Kidney (tissue), 14 donors: ENCODE data around the gene MED25. TPM values are rescaled to one million over a fixed set of nuclear protein-coding genes. Genes with fewer than 3 reads are reported as not detected.

Experiments
- DNase-seq, 5 donors: peaks; one replicate each; pipeline ENCODE4 v3.0.0-alpha.2; 2013 to 2020
- FAIRE-seq: peaks from 2 replicates; lab custom pipeline; 2012; peaks lifted over from hg19 to GRCh38; lab: Jason Lieb, UNC
- H3K27ac ChIP-seq, 2 donors: one replicate each; pipeline ENCODE4 v1.7.0; 2013; ENCODE audit warnings: low read depth in 2 of 2, low read length in 2 of 2, inconsistent platforms in 1 of 2
- H3K27me3 ChIP-seq: one replicate; pipeline ENCODE4 v1.7.1; 2013; ENCODE audit warnings: low read length, inconsistent platforms; ENCODE audit not compliant: control insufficient read depth, insufficient read depth
- H3K36me3 ChIP-seq, 3 donors: one replicate each; pipeline versions ENCODE4 v1.7.0 to v1.7.1; 2013; ENCODE audit warnings: low read length in 3 of 3, control low read depth in 1 of 3, inconsistent platforms in 1 of 3; ENCODE audit not compliant: insufficient read depth in 3 of 3, control insufficient read depth in 2 of 3
- H3K4me1 ChIP-seq, 3 donors: one replicate each; pipeline versions ENCODE4 v1.7.0 to v1.7.1; 2013; ENCODE audit warnings: low read length in 3 of 3, inconsistent platforms in 1 of 3, low read depth in 1 of 3; ENCODE audit not compliant: control insufficient read depth in 2 of 3, insufficient read depth in 2 of 3
- H3K4me3 ChIP-seq, 3 donors: one replicate each; pipeline versions ENCODE4 v1.7.0 to v1.8.1; 2013; ENCODE audit warnings: low read length in 3 of 3, control low read depth in 1 of 3, inconsistent platforms in 1 of 3
- H3K9ac ChIP-seq, 3 donors: one replicate each; pipeline versions ENCODE4 v1.7.0 to v1.7.1; 2013; ENCODE audit warnings: low read length in 3 of 3, control low read depth in 1 of 3, inconsistent platforms in 1 of 3
- H3K9me3 ChIP-seq, 3 donors: one replicate each; pipeline versions ENCODE4 v1.7.0 to v1.7.1; 2013; ENCODE audit warnings: low read length in 3 of 3, control low read depth in 1 of 3, inconsistent platforms in 1 of 3; ENCODE audit not compliant: control insufficient read depth in 2 of 3, insufficient read depth in 1 of 3
- intact Hi-C: fragments of 100-400 bp; cut with DNase I; formaldehyde crosslinking; loops from one replicate; pipeline ENCODE4 v1.11.1; 2022
- polyA plus RNA-seq: library from polyadenylated mRNA; stranded (reverse); fragments of 350-450 nt; fragmentation: Illumina TruSeq; extraction: RNeasy Lipid Tissue Mini Kit (QIAGEN cat#74804); gene quantifications from one replicate; pipeline ENCODE4 v1.2.3, GENCODE V29; 2014; ENCODE audit warnings: low read depth, low replicate concordance; ENCODE audit not compliant: insufficient read depth
- total RNA-seq: library from RNA; stranded (reverse); fragmentation: NEBNext Ultra II Directional; extraction: Animal tissue kit (Norgen Biotek cat#: 25700); gene quantifications from one replicate; pipeline ENCODE4 v1.2.1, GENCODE V29; 2021
- TF ChIP-seq, protein P1 (sequence below): IDR thresholded peaks from 3 replicates; pipeline ENCODE4 v1.5.1; 2012; ENCODE audit warnings: mild to moderate bottlenecking, moderate library complexity, borderline replicate concordance; ENCODE audit not compliant: insufficient read depth; ENCODE audit errors: extremely low read depth
- donor health status: control.
- donor health status: control.
- donor health status: control.
- donor health status: control.
- donor health status: control.
- donor health status: DM: yes; HTN: yes; CAD: no.
- donor health status: Normal renal cell carcinoma (clear cell type).

MED25 gene
- total and polyA plus RNA-seq, 2 donors from 2014 or later: 37.3 to 53.2 TPM

DNA sequence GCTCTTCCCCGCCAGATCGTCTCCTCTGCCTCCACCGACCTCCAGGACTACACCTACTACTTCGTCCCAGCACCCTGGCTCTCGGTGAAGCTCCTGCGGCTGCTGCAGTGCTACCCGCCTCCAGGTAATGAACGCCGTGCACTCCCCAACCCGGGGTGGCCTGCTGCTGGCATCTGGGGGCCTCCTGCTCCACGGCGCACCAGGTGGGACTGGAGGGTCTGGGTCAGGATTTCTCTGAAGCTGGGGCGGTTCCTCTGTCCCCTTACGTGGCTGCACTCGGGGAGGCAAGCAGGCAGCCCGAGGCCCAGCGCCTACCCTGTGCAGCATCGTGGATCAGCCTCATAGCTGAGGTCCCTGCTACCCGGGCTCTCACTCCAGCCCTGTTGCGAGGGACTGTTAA lies 22.5 kb upstream of the MED25 start:
- intact Hi-C loops: no loop called here
- FAIRE-seq (no peak), DNase-seq (peak in 1 of 5 donors; percentile 58)
- Histone ChIP-seq H3K9ac (no peak overlapping the region), H3K27me3 (no peaks in the 10 kb centered on the region), H3K27ac (no peak overlapping the region), H3K4me3 (no peak overlapping the region), H3K4me1 (no peaks in the 10 kb centered on the region), H3K9me3 (no peaks in the 10 kb centered on the region), H3K36me3 (peaks cover 13 to 53% (median 35%) of the 10 kb centered on the region in 3 donors)
- TF ChIP-seq, protein P1, sequence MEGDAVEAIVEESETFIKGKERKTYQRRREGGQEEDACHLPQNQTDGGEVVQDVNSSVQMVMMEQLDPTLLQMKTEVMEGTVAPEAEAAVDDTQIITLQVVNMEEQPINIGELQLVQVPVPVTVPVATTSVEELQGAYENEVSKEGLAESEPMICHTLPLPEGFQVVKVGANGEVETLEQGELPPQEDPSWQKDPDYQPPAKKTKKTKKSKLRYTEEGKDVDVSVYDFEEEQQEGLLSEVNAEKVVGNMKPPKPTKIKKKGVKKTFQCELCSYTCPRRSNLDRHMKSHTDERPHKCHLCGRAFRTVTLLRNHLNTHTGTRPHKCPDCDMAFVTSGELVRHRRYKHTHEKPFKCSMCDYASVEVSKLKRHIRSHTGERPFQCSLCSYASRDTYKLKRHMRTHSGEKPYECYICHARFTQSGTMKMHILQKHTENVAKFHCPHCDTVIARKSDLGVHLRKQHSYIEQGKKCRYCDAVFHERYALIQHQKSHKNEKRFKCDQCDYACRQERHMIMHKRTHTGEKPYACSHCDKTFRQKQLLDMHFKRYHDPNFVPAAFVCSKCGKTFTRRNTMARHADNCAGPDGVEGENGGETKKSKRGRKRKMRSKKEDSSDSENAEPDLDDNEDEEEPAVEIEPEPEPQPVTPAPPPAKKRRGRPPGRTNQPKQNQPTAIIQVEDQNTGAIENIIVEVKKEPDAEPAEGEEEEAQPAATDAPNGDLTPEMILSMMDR: no peak

DNA sequence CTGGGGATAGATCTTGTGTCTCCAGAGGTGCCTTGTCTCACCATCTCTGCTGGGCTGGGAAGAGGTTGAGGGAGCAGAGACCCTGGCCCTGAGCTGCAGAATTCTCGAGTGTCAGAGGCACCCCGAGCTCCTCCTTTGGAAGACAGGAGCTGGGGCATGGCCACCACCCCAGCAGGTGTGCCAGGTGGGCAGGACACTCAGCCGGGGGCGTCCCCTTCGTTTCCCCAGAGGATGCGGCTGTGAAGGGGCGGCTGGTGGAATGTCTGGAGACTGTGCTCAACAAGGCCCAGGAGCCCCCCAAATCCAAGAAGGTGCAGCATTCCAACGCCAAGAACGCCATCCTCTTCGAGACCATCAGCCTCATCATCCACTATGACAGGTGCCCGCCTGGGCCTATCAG lies 19.5 kb upstream of the MED25 start:
- intact Hi-C loops: no loop called here
- H3K4me3 ChIP-seq: no peak overlapping the region
- peaks cover 0 to 2% (median 0%) of the 10 kb centered on the region in 3 donors for H3K4me1 ChIP-seq
- no peak overlapping the region for H3K27ac ChIP-seq
- TF ChIP-seq, protein P1: no peak
- FAIRE-seq (no peak), DNase-seq (no peak)
- H3K9me3 ChIP-seq: no peaks in the 10 kb centered on the region
- H3K27me3 ChIP-seq: no peaks in the 10 kb centered on the region
- H3K36me3 ChIP-seq: peaks cover 13 to 54% (median 28%) of the 10 kb centered on the region in 3 donors
- H3K9ac ChIP-seq: no peak overlapping the region

DNA sequence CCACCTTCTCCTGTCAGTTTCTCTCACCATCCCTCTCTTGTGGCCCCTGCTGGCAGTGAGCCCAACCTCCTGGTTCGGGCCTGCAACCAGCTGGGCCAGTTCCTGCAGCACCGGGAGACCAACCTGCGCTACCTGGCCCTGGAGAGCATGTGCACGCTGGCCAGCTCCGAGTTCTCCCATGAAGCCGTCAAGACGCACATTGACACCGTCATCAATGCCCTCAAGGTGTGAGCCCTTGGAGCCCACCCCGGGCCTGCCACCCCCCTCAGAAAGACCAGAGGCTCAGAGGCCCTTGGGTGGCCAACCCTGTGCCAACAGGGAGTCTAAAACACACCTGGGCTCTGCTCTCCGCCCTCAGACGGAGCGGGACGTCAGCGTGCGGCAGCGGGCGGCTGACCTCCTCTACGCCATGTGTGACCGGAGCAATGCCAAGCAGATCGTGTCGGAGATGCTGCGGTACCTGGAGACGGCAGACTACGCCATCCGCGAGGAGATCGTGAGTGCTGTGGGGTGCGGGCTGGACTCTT lies 18.8 kb upstream of the MED25 start:
- FAIRE-seq (no peak), DNase-seq (peak in 1 of 5 donors; percentile 49)
- Histone ChIP-seq H3K4me1 (peaks cover 0 to 2% (median 0%) of the 10 kb centered on the region in 3 donors), H3K27ac (no peak overlapping the region), H3K9me3 (no peaks in the 10 kb centered on the region), H3K36me3 (peaks cover 11 to 52% (median 28%) of the 10 kb centered on the region in 3 donors), H3K9ac (no peak overlapping the region), H3K27me3 (no peaks in the 10 kb centered on the region), H3K4me3 (no peak overlapping the region)
- intact Hi-C loops: no loop called here
- TF ChIP-seq, protein P1: no peak
